H9 (cell line): ENCODE measurements around the gene NCOA4. TPM values are rescaled to one million over a fixed set of nuclear protein-coding genes. Genes with fewer than 3 reads are reported as not detected.

Experiments
- DNase-seq: peaks from one replicate; pipeline ENCODE4 v3.0.0-alpha.2; 2017
- H2AFZ ChIP-seq: one replicate; pipeline ENCODE4 v1.6.1; 2013; ENCODE audit warnings: mild to moderate bottlenecking, low read length, control low read depth, moderate library complexity
- H2AK5ac ChIP-seq: 2 replicates; pipeline ENCODE4 v1.6.1; 2013; ENCODE audit warnings: low read length, control low read depth, mixed read lengths; ENCODE audit not compliant: insufficient read length
- H2BK120ac ChIP-seq: one replicate; pipeline ENCODE4 v1.6.1; 2013; ENCODE audit warnings: low read depth, mild to moderate bottlenecking, low read length, control low read depth, inconsistent platforms; ENCODE audit not compliant: poor library complexity, severe bottlenecking
- H2BK12ac ChIP-seq: 2 replicates; pipeline ENCODE4 v1.6.1; 2013; ENCODE audit warnings: low read length, control low read depth, mixed read lengths, low read depth; ENCODE audit not compliant: insufficient read length
- H2BK15ac ChIP-seq: 2 replicates; pipeline ENCODE4 v1.6.1; 2013; ENCODE audit warnings: low read depth, low read length, control low read depth
- H2BK20ac ChIP-seq: one replicate; pipeline ENCODE4 v1.6.1; 2013; ENCODE audit warnings: low read depth, mild to moderate bottlenecking, low read length, control low read depth, inconsistent platforms; ENCODE audit not compliant: poor library complexity, severe bottlenecking
- H2BK5ac ChIP-seq: 2 replicates; pipeline ENCODE4 v1.6.1; 2013; ENCODE audit warnings: low read length, control low read depth, mixed read lengths; ENCODE audit not compliant: insufficient read length
- H3K14ac ChIP-seq: 2 replicates; pipeline ENCODE4 v1.6.1; 2013; ENCODE audit warnings: low read length, control low read depth; ENCODE audit not compliant: insufficient read depth
- H3K18ac ChIP-seq: 2 replicates; pipeline ENCODE4 v1.6.1; 2013; ENCODE audit warnings: low read depth, mild to moderate bottlenecking, mixed read lengths, low read length, control low read depth; ENCODE audit not compliant: insufficient read length
- H3K23ac ChIP-seq: 2 replicates; pipeline ENCODE4 v1.6.1; 2013; ENCODE audit warnings: low read length, control low read depth, mixed read lengths, low read depth; ENCODE audit not compliant: insufficient read length
- H3K23me2 ChIP-seq: 2 replicates; pipeline ENCODE4 v1.6.1; 2013; ENCODE audit warnings: low read depth, mild to moderate bottlenecking, mixed read lengths, low read length, control low read depth; ENCODE audit not compliant: insufficient read length, poor library complexity, severe bottlenecking
- H3K27ac ChIP-seq: 2 replicates; pipeline ENCODE4 v1.5.1; 2013; ENCODE audit warnings: low read length, control low read depth, mixed read lengths, low read depth; ENCODE audit not compliant: insufficient read length
- H3K27me3 ChIP-seq: 2 replicates; pipeline ENCODE4 v1.6.1; 2013; ENCODE audit warnings: low read length, control low read depth, inconsistent platforms; ENCODE audit not compliant: insufficient read depth
- H3K4ac ChIP-seq: 2 replicates; pipeline ENCODE4 v1.6.1; 2013; ENCODE audit warnings: low read depth, mild to moderate bottlenecking, control low read depth, inconsistent platforms, low read length, moderate library complexity
- H3K4me1 ChIP-seq: 2 replicates; pipeline ENCODE4 v1.6.1; 2013; ENCODE audit warnings: low read length, control low read depth, inconsistent platforms; ENCODE audit not compliant: insufficient read depth
- H3K4me2 ChIP-seq: 2 replicates; pipeline ENCODE4 v1.6.1; 2013; ENCODE audit warnings: low read length, control low read depth, mixed read lengths; ENCODE audit not compliant: insufficient read length, insufficient read depth
- H3K56ac ChIP-seq: 2 replicates; pipeline ENCODE4 v1.6.1; 2013; ENCODE audit warnings: low read depth, mild to moderate bottlenecking, mixed read lengths, low read length, control low read depth; ENCODE audit not compliant: insufficient read length
- H3K79me1 ChIP-seq: 2 replicates; pipeline ENCODE4 v1.6.1; 2013; ENCODE audit warnings: low read depth, mild to moderate bottlenecking, moderate library complexity, low read length, control low read depth, inconsistent platforms; ENCODE audit not compliant: insufficient read depth, poor library complexity, severe bottlenecking
- H3K79me2 ChIP-seq: 2 replicates; pipeline ENCODE4 v1.6.1; 2013; ENCODE audit warnings: low read length, control low read depth, inconsistent platforms; ENCODE audit not compliant: insufficient read depth
- H3K9ac ChIP-seq: 2 replicates; pipeline ENCODE4 v1.6.1; 2013; ENCODE audit warnings: low read length, control low read depth, mixed read lengths; ENCODE audit not compliant: insufficient read length; ENCODE audit errors: extremely low read depth
- H3K9me3 ChIP-seq: one replicate; pipeline ENCODE4 v1.6.1; 2013; ENCODE audit warnings: low read depth, low read length, inconsistent platforms; ENCODE audit not compliant: control insufficient read depth
- H3T11ph ChIP-seq: one replicate; pipeline ENCODE4 v1.6.1; 2013; ENCODE audit warnings: mild to moderate bottlenecking, low read length, control low read depth, inconsistent platforms
- H4K20me1 ChIP-seq: one replicate; pipeline ENCODE4 v1.6.1; 2013; ENCODE audit not compliant: control insufficient read depth, insufficient read length, insufficient read depth
- H4K5ac ChIP-seq: 2 replicates; pipeline ENCODE4 v1.6.1; 2013; ENCODE audit warnings: low read depth, mild to moderate bottlenecking, mixed read lengths, low read length, control low read depth; ENCODE audit not compliant: insufficient read length
- H4K8ac ChIP-seq: replicated peaks from 2 replicates; pipeline ENCODE4 v1.6.1; 2013; ENCODE audit warnings: low read length, control low read depth, mixed read lengths, low read depth; ENCODE audit not compliant: insufficient read length
- H4K91ac ChIP-seq: 2 replicates; pipeline ENCODE4 v1.6.1; 2013; ENCODE audit warnings: low read depth, mild to moderate bottlenecking, moderate library complexity, mixed read lengths, low read length, control low read depth; ENCODE audit not compliant: insufficient read length
- H3K27ac Mint-ChIP-seq, 3 experiments: 2 replicates in 2 of 3; 3 replicates in 1 of 3; pipeline ENCODE4 v1.8.0; 2020 to 2021; ENCODE audit warnings: mixed read lengths in 3 of 3, mild to moderate bottlenecking in 1 of 3, moderate library complexity in 1 of 3
- H3K27me3 Mint-ChIP-seq: 2 replicates; pipeline ENCODE4 v1.8.0; 2021; ENCODE audit warnings: low read depth, mild to moderate bottlenecking, moderate library complexity, mixed read lengths
- H3K36me3 Mint-ChIP-seq, 3 experiments: 2 replicates in 2 of 3; 3 replicates in 1 of 3; pipeline ENCODE4 v1.8.0; 2020 to 2021; ENCODE audit warnings: low read depth in 3 of 3, mixed read lengths in 3 of 3; ENCODE audit not compliant: insufficient read depth in 1 of 3
- H3K4me1 Mint-ChIP-seq, 2 experiments: 2 replicates each; pipeline ENCODE4 v1.8.0; 2020; ENCODE audit warnings: mixed read lengths in 2 of 2
- H3K4me3 Mint-ChIP-seq, 2 experiments: 2 replicates in 1 of 2; 3 replicates in 1 of 2; pipeline ENCODE4 v1.8.0; 2020 to 2021; ENCODE audit warnings: mild to moderate bottlenecking in 2 of 2, mixed read lengths in 2 of 2, moderate library complexity in 1 of 2
- H3K9me3 Mint-ChIP-seq, 2 experiments: 2 replicates in 1 of 2; 3 replicates in 1 of 2; pipeline ENCODE4 v1.8.0; 2020; ENCODE audit warnings: mild to moderate bottlenecking in 2 of 2, mixed read lengths in 2 of 2, moderate library complexity in 1 of 2
- CTCF ChIP-seq: fragments of 200-600 bp; sonication (generic); conservative IDR thresholded peaks from 3 replicates; pipeline ENCODE4 v1.8.0; 2021; ENCODE audit warnings: antibody characterized with exemption, mild to moderate bottlenecking
- total RNA-seq: library from RNA; stranded (reverse); gene quantifications from 2 replicates; pipeline ENCODE4 v1.2.1, GENCODE V29; 2021

NCOA4 gene
- total RNA-seq, 1 experiment from 2014 or later: 83.3 TPM

- no peak overlapping the region for H3K27ac Mint-ChIP-seq
Observed at GRCh38 chr10:46024948-46025347, 5.5 kb downstream of the NCOA4 start.

More at GRCh38 chr10:46024948-46025347, 5.5 kb downstream of the NCOA4 start:
- no peak overlapping the region for H3K4ac ChIP-seq
- no peak for TF ChIP-seq CTCF
- H4K20me1 ChIP-seq: no peaks in the 10 kb centered on the region
- no peak overlapping the region for H2BK20ac ChIP-seq
- H3K18ac ChIP-seq: no peak overlapping the region
- H2AK5ac ChIP-seq: no peak overlapping the region
- H3K27me3 ChIP-seq: no peaks in the 10 kb centered on the region
- no peak overlapping the region for H3T11ph ChIP-seq
- H2AFZ ChIP-seq: no peak overlapping the region
- H3K14ac ChIP-seq: no peak overlapping the region
- peaks cover 3% of the 10 kb centered on the region; the same call in 1 of the 2 replicates for H3K79me2 ChIP-seq
- DNase-seq: no peak
- no peak overlapping the region for H3K56ac ChIP-seq
- no peak overlapping the region for H2BK120ac ChIP-seq
- no peaks in the 10 kb centered on the region; the same call in 1 of the 2 replicates for H3K4me1 ChIP-seq
- H4K5ac ChIP-seq: no peak overlapping the region
- peaks cover 32 to 36% of the 10 kb centered on the region in 2 experiments for H3K4me1 Mint-ChIP-seq
- no peaks in the 10 kb centered on the region for H3K9me3 ChIP-seq
- no peak overlapping the region for H3K4me3 Mint-ChIP-seq
- H3K79me1 ChIP-seq: no peaks in the 10 kb centered on the region
- no peak overlapping the region for H2BK5ac ChIP-seq
- H2BK15ac ChIP-seq: no peak overlapping the region
- no peaks in the 10 kb centered on the region for H3K36me3 Mint-ChIP-seq
- H3K4me2 ChIP-seq: no peak overlapping the region
- peaks cover 2% of the 10 kb centered on the region for H3K23me2 ChIP-seq
- H3K27me3 Mint-ChIP-seq: no peaks in the 10 kb centered on the region
- H3K27ac ChIP-seq: no peak overlapping the region
- H4K91ac ChIP-seq: no peak overlapping the region
- H3K23ac ChIP-seq: no peak overlapping the region
- H3K9me3 Mint-ChIP-seq: no peaks in the 10 kb centered on the region
- H3K9ac ChIP-seq: no peak overlapping the region
- no peak overlapping the region for H2BK12ac ChIP-seq
- no peak overlapping the region for H4K8ac ChIP-seq
